T1000 (cell line): Measurements from ENCODE around the gene RPL35.

ENCODE experiments used
- DNase-seq: peaks from one replicate; lab custom pipeline; 2025; ENCODE audit warnings: mixed read lengths; lab: John Stamatoyannopoulos, UW

Gene RPL35

DNA sequence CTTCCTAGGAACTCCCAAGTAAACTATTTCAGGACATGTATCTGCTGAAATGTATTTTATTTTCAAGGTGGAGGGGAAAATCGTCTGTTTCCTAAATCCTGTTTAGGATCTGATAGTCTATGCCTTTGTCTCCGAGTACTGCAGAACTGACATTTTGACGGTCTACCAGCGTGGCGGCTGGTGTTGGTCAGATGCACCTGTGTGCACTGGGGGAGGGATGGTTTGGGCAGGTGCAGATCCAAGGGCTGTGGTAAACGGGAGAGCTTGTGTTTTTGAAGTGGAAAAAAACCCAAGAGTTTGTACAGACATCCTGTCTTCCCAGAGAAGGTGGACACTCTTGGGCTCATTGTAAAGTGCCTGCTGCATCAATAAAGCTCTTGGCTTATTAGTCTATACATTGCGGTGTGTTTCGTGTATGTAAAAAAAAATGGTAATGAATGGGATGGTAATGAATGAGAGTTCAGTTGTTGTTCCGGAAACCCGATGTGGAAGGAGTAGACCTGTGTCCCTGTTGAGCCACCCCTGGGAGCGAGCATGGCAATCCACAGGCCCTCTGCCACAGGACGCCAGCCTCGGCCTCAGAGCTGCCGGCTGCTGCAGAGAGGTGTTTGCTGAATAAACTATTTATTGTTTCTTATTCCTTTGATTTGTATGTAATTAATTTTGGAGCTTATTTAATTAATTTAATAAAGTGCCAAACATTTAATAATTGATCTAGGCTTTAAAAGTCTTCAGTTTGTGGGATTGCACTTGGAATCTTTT is 15.4 kb upstream of the RPL35 start:
- no peak for DNase-seq

DNA sequence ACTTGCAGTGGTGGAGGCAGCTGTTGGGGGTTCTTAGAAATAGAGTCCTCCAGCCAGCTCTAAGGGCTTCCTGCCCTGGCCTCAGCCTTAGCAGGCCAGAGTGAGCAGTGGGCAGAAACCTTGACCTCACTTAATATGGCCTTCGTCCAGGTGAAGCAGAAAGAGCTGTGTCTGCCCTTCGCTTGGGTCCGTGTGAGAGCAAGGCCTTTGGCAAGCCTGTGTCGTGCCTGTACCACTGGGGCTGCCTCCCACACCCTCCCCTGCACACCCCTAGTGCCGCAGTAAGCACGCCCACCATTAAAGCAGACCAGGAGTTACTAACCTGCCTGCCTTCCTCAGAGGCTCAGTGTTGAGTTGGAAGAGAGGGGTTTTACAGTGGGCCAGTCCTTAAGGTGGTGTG is 13.7 kb upstream of the RPL35 start:
- DNase-seq: no peak

DNA sequence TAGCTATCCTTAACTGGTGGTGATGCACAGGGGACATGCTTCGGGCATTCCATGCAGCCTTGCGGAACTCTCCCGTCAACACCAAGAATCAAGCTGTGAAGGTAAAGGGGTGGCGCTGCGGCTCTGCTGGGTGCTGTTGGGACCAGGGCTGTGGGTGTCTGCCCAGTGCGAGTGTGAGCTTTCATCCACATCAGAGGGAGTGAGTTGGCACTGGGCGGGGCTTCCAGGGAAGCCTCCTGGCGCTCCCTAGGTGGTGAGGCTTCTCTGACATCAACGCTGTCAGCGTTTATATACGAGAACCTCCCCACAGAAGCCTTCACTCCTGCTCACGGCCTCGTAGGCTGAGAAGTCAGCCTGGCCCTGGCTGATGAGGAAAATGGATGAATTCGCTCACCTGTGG is 11.9 kb upstream of the RPL35 start:
- peak; percentile 12 for DNase-seq

DNA sequence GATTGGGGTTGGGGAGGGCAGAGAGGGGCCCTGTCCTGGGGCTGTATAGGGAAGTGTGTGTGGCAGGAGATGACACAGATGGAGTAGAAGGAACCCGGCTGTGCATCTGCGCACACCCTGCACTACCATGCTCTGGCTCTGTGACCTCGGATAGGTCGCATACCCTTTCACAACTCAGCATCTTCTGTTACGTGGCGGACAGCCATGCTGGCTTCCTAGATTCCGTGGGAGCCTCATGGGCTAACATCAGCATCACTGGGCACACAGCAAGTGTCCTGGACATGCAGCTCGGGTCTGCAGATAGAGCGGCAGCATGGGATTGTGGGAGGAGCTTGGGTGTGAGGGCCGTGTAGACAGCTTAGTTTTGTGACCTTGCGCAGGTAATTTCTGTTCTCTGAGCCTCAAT is 9.4 kb upstream of the RPL35 start:
- DNase-seq: no peak

DNA sequence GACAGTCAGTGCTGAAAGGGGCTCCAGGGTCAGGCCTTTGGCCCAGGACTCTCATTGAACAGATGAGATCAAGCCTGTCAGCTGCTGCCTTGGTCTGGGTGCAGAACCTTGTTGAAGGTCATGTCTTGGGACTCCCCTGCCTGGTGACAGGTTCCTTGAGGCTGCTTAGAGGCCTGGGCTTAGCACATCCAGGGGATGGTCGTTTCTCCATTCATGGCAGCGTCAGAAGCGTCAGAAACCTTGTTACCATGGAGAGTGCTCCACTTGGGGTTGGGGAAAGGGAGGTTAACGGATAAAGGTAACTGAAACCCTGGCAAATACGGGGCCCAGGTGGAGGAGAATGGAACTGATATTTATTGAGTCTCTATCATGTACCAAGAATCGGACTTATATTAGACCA is 9.0 kb upstream of the RPL35 start:
- DNase-seq: no peak

DNA sequence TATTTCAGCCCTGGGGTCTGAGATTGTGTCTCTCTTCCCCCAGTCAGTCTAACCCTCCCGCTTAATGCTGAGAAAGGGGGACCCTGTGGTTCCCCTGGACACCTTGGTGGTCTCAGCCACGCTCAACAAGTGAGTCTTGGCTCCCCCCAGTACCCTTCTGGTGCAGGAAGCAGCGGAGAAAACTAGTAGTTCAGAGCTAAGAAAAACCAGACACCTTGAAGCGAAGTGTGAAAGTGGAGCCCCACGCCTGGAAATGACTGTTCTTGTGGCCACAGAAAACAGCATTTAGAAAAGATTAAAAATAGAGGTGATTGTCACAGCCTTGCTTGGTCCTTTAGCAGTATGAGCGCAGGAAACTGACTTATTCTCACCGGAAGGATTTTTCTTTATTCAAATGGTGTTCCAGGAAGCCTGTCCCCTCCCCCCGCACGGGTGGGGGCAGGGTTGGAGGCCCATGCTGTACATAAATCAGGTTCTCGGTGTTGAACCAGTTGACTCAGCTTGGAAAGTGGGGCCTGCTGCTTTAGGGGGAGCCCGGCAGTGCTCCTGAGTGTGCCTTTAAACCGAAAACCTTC is 8.3 kb upstream of the RPL35 start:
- no peak for DNase-seq

DNA sequence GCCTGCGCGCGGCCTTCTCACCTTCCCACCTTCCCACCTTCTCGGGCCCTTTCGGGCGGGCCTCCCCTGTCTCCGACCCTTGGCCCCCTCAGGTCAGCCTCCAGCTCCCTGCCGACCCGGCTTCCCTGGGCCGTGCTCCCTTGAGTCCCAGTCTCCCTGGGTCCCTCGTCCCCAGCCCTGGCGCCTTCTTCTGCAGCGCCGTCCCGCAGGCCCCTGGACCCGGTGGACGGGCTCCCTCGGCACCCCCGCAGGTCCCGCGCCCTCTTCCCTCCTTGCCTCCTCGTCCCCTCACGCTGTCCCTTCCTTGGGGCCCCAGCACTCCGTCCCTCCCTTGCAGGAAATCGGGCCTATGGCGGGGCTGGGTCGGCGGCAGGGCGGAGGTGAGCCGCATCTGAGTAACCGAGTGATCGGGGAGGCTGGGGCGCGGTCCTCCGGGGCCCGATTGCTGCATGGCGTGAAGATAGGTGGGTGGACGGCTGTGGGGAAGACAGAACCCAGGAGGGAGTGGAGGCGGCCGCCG is 7.8 kb upstream of the RPL35 start:
- no peak for DNase-seq

DNA sequence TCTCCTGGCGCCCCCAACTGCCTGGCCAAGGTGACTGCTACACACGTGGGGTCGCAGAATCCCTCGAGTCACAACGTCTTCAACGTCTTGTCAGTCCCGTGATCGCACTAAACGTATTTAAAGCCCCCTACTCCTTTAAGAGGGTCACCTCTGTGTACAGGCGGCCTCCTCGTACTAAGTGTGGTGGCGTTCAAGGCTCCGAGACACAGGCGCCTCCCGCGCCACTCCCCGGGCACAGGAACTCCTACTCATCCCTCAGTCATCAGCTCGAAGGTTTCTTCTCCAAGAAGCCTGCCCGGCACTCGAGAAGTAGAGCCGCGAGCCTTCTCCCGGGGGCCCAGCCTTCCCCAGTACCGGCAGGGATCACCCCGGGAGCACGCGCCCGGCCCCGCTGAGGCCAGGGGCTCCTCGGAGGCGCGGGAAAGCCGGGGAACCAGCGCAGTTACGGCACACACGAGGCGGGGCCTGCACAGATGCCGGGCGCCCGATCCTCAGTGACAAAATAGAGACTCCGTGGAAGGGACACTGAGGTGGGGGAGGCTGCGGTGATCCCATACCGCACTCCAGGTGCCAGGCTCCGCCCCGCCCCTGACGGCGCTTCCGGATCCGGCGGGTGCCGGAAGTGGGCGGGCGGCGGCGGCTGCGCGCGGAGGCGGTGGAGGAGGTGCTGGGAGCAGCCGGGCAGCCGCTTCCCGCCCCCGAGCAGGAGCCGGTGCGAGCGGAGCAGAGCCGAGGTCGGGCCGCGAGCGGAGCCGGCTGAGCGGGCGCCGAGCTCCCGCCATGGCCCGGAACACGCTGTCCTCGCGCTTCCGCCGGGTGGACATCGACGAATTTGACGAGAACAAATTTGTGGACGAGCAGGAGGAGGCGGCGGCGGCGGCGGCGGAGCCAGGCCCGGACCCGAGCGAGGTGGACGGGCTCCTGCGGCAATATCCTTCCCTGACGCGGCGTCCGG is 7.0 kb upstream of the RPL35 start:
- DNase-seq: peak; percentile 54

DNA sequence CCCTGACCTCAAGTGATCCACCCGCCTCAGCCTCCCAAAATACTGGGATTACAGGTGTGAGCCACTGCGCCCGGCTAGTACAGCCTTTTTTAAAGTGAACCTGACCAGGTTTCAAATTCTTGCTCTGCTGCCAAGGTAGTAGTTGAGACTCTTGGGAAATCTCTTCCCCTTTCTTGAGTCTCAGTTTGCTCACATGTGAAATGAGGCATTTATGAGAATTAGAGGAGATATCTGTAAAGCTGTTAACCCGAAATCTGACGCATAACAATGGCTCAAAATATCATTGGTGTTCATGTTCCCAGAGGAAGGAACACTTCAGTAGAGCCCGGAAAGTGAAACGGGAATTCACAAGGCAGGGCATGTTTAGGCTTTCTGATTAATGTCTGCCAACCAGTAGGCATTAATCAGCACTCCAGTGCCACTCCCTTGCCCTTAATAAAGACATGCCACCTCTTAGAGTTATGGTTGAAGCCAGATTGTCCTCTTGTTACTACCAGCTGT is 1.7 kb upstream of the RPL35 start:
- no peak for DNase-seq

DNA sequence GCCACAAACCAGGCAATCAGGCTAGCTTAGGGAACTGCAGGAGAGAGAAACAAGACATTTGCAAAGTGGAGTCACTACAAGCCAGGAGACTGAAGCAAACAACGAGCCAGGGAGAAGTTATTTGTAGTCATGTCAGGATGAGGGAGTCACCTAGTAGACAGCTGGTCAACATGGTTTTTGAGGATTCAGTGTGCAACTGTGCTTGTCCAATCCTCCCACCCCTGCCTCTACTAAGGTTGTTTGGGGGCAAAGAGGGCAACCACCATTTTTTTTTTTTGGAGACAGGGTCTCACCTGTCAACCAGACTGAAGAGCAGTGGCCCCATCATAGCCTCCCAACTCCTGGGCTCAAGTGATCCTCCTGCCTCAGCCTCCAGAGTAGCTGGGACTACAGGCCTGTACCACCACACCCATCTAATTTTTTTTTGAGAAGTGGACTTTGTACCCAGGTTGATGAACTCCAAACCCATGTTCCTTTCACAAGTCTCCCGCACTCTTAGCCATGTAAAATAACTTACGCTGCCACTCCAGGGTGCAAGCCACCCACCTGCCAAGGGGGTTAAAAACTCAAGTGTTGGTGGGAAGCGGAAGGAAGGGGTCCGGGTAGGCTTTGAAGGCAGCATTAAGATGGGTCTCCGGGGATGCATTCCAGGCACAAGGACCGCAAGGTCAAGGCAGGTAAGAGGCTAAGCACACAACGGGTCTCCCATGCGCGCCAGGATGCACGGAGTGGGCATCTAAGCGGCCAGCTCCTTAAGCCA is 995 bp downstream of the RPL35 start:
- no peak for DNase-seq

DNA sequence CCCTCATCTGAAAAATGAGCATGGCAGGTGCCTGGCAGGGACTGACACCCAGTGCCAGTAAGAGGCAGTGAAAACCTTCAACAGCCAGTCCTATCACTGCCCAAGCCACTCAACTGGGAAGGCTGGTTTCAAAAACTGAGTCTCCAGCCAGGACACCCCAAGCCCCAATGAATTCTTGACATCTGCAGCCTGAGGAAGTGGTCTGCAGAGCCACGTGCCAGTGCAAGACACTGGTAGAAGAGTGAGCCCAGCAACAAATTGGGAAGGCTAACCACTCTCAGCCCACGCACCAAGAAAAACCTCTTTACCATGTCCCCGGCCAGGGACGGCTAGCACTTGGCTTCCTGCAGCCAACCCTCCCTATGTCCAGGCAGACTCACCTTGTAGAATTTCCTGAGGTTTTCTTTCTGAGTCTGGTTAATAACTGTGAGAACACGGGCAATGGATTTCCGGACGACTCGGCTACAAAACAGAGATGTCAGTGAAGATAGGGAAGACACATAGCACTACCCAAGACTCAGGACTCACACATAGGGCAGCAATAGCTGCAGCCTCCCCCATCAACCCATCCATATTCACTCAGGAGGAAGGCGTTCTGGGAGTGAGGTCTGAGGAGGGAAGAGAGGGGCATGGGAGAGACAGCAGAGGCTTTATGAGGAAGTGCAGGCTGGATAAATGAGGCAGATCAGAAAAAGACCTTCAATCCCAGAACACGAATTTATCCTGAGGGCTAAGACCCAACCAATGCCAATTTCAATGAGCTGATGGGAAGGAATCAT is 1.8 kb downstream of the RPL35 start:
- no peak for DNase-seq

DNA sequence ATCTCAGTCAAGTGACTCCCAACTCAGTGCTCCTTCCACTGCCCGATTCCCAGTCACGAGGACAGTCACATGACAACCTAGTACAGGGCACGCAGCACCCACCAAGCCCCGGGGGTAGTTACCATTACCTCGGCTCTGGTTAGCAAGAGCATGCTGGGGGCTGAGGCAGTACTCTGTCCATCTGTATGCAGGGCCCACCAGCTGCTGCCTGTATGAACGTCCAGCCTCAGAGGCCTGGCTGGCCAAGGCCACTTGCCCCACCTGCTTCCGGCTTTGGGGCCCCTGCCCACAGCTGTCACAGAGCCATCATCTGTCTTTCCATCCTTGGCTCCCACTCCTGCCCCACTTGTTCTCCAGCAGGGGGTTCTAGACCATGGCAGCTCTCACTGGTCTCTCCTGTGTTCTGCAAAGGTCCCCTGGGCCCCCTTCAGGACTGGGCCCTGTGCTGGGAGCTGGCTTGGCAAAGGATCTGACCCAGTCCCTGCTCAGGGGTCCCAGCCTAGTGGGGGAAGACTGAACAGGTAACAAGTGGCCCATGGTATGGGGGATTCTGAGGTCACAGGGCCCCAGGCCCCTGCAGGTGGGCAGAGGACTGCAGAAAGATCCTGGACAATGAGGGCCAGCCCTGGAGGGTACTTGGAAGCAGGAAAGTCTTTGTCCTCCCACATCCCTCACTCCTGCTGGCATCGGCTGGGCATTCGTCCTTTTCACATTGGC is 3.3 kb downstream of the RPL35 start:
- DNase-seq: no peak

DNA sequence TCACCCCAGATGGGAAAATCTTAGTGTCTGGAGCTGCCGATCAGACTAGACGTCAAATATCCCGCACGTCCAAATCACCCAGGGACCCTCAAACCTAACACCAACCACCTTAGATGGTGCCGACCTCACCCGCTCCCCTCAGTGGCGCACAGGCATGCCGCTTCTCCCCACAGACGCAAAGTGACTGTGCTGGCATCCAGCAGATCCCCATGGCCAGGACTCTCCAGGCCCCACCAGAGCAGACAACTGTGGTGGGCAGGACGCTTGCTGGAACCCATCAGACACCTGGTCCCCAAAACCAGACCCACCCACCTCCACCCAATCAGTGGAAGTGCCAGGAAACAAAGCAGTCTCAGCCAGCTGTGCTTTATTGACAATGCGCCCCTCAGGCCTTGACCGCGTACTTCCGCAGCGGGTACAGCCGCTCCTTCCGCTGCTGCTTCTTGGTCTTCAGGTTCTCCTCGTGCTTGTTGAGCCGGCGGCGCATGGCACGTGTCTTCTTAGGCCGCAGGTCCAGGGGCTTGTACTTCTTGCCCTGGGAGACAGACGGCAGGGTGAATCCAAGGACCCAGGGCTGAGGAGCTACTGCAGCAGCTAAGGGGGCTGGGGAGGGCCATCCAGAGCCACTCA is 4.1 kb downstream of the RPL35 start:
- no peak for DNase-seq

DNA sequence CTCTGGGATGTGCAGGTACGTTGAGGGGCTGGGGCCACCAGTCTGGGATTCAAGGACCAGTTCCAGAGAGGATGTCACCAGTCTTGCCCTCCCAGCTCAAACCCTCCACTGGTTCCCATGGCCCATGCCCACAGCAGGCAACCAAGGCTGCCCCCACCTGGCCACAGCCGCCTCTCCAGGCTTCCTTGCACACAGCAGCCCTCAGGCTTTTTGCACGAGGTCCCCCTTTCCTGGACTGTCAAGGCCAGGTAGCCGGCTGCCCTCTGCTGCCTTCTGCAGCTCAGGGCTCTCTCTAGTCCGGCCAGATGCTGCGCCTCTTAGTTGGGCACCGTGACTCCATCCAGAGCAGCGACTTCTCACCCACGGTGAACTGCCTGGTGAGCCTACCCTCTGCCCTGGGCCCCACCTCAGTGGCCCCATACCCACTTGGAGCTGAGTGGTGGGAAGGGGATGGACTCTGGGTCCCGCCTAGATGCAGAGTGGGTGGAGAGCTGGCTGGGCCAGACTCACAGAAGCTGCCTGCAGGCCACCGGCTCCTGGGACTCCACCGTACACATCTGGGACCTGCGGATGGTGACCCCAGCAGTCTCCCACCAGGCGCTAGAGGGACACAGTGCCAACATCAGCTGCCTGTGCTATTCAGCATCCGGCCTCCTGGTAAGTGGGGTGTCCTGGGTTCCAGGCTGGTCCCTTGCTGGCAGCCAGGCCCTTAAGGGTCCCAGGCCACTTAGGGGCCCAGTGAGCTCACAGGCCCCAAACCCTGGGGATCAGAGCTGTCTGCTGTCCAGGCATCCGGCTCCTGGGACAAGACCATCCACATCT is 5.6 kb downstream of the RPL35 start:
- no peak for DNase-seq

DNA sequence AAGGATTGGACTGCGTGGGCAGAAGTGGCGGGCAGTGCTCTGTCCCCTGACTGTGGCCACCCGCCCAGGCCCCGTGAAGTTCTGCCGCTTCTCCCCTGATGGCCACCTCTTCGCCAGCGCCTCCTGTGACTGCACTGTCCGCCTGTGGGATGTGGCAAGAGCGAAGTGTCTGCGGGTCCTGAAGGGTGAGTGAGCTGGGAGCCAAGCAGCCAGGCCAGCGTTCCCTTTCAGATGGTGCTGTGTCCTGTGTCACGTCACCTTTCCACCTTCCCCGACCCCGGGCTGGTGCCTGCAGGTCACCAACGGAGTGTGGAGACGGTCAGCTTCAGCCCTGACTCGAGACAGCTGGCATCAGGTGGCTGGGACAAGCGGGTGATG is 6.2 kb downstream of the RPL35 start:
- no peak for DNase-seq

DNA sequence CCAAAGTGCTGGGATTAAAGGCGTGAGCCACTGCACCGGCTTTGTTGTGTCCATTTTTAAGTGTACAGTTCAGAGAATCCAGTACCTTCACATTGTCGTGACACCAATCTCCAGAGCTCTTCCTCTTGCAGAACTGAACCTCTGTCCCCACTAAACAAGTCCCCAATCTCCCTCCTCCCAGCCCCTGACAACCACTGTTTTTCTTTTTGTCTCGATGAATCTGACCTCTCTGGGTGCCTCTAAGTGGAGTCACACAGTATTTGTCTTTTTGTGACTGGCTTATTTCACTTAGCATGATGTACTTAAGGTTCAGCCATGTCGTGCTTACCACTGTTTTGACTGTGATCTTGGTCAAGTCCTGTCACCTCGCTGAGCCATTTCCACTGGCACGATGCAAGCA is 6.9 kb downstream of the RPL35 start:
- DNase-seq: no peak

DNA sequence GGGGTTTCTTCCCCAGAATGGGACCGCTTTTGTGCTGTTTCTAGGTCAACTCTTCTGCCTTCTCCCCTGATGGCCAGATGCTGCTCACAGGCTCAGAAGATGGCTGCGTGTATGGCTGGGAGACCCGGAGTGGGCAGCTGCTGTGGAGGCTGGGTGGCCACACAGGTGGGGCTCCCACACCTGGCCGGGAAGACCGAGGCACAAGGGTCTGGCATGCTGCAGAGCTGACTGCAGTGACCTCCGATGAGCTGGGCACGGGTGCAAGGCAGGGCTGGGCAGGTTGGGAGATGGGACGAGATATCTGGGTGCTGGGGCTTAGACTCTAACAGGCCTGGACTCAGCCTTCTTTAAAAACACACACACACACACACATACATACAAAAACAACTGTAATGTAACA is 7.6 kb downstream of the RPL35 start:
- DNase-seq: no peak

DNA sequence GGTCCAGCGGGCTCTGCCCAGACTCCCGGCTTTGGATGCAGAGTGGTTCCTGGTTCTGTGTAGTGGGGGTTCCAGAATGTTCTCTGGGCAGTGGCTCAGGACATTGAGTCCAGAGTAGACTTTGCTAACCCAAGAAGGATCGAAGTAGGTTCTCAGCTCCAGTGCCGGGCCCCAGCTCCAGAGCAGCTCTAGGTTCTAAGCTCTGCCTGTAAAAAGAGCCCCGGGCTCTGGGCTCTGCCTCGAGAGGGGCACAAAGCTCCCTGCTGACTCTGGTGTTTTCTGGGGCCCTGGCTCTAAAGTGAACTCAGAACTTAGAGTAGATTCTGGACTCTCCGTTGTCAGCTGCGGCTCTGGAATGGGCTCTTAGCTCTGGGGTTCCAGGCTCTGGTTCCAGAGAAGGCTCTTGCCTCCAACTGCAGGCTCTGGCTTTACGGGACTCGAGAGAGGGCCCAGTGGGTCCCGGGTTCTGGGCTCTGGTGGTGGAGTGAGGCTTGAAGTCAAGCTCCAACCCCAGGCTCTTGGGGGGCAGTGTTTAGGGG is 8.1 kb downstream of the RPL35 start:
- no peak for DNase-seq
